Measurements from ENCODE around the gene GNAQ.

GNAQ gene

DNA sequence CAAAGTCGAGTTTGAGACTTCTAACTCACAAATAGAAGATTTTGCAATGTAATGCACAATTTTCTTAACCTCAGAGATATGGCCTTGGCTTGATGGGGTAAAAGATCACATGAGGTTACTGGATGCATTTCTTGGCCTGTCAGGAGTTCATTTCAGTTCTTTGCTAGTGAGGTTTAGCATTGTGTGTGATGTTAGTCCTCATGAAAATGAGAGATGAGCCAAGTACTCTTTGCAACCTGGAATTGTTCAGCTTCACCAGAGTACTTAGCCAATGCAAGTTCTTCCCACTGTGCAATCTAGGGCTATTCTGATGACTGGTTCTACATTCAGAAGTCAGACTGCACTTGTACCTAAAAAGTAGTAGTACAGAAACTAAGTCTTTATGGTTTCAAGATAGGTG, 24.9 kb downstream of the GNAQ start:
- no peak overlapping the region for H3K9ac ChIP-seq
- TF ChIP-seq, protein P1, sequence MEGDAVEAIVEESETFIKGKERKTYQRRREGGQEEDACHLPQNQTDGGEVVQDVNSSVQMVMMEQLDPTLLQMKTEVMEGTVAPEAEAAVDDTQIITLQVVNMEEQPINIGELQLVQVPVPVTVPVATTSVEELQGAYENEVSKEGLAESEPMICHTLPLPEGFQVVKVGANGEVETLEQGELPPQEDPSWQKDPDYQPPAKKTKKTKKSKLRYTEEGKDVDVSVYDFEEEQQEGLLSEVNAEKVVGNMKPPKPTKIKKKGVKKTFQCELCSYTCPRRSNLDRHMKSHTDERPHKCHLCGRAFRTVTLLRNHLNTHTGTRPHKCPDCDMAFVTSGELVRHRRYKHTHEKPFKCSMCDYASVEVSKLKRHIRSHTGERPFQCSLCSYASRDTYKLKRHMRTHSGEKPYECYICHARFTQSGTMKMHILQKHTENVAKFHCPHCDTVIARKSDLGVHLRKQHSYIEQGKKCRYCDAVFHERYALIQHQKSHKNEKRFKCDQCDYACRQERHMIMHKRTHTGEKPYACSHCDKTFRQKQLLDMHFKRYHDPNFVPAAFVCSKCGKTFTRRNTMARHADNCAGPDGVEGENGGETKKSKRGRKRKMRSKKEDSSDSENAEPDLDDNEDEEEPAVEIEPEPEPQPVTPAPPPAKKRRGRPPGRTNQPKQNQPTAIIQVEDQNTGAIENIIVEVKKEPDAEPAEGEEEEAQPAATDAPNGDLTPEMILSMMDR (IDR thresholded peaks at IDR 0.05), result no peak
- H3K4me3 ChIP-seq (ENCODE audit: low read depth, low read length), result no peak overlapping the region
- H3K4me2 ChIP-seq (ENCODE audit: low read length), result no peak overlapping the region
- no peaks in the 10 kb centered on the region for H3K36me3 ChIP-seq (ENCODE audit: control insufficient read depth, insufficient read depth, low read length)
- no peaks in the 10 kb centered on the region for H3K27me3 ChIP-seq (ENCODE audit: control insufficient read depth, insufficient read depth, low read length)
- H3K79me2 ChIP-seq, result peaks cover 8% of the 10 kb centered on the region
- H3K9me3 ChIP-seq (ENCODE audit: control insufficient read depth, low read length), result no peaks in the 10 kb centered on the region
- H2AFZ ChIP-seq, result no peak overlapping the region
- peaks cover 24% of the 10 kb centered on the region for H3K4me1 ChIP-seq
- no peak overlapping the region for H3K27ac ChIP-seq

DNA sequence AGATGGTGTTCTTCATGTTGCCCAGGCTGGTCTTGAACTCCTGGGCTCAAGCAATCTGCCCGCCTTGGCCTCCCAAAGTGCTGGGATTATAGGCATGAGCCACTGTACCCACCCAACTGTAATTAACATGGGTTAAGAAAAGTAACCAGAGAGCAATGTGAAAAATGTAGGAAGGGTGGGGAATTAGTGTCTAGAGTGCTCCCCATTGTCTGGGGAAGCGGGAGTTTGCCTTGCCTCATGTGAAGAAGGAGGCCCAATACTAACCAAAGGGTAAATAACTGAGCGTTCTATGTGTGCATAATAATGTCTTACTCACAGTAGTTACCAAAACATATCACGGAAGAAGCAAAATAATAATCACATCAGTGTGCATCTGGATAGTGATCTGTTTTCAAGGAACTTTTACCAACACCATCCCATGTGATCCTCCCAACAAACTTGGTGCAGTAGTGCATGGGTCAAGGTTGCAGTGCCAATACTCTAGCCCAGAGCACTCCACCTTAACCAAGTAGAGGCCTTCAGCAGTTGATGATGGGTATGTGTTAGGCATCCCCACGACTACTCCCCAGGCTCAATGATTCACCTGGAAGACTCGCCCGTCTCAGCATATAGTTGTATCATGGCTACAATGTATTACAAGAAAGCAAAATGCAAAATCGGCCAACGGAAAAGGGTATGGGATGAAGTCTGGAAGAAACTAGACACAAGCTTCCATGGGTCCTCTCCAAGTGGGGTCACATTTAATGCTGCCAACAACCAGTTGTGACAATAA, 26.2 kb downstream of the GNAQ start:
- Histone ChIP-seq H3K27me3 (ENCODE audit: control insufficient read depth, insufficient read depth, low read length) (no peaks in the 10 kb centered on the region), H3K4me1 (peaks cover 24% of the 10 kb centered on the region), H3K36me3 (ENCODE audit: control insufficient read depth, insufficient read depth, low read length) (no peaks in the 10 kb centered on the region), H3K79me2 (peaks cover 8% of the 10 kb centered on the region), H3K9ac (no peak overlapping the region), H3K4me3 (ENCODE audit: low read depth, low read length) (no peak overlapping the region), H2AFZ (no peak overlapping the region), H3K9me3 (ENCODE audit: control insufficient read depth, low read length) (no peaks in the 10 kb centered on the region), H3K4me2 (ENCODE audit: low read length) (no peak overlapping the region), H3K27ac (no peak overlapping the region)
- TF ChIP-seq, protein P1 (IDR thresholded peaks at IDR 0.05), result no peak

DNA sequence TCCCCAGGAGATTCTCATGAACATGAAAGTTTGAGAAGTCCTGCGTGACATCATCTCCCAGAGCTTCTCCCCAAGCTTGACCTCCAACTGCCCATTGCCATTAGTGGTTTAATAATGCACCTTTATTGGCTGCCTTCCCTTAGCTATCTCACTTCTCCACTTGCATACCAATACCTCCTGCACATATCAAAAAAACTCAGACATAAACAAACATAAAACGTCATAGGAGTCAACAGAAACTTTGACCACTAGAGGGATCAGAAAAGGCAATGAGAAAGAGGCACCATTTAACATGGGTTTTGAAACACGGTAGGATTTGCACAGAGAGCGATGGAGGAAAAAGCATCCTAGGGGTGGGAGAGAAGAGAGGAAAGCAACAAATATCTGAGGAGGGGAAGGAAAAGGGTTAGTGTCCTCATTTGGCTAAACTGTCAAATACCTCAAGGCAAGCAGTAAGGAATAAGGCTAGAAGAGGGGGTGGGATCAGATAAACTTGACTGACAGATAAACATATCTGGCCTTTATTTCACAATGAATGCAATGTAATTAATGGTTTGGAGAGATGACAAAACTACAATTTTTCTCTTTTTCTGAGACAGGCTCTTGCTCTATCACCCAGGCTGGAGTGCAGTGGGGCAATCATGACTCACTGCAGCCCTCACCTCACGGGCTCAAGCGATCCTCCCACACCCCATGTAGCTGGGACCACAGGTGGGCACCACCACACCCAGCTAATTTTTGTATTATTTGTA, 27.0 kb downstream of the GNAQ start:
- Histone ChIP-seq H3K27ac (no peak overlapping the region), H3K4me1 (peaks cover 17% of the 10 kb centered on the region)

DNA sequence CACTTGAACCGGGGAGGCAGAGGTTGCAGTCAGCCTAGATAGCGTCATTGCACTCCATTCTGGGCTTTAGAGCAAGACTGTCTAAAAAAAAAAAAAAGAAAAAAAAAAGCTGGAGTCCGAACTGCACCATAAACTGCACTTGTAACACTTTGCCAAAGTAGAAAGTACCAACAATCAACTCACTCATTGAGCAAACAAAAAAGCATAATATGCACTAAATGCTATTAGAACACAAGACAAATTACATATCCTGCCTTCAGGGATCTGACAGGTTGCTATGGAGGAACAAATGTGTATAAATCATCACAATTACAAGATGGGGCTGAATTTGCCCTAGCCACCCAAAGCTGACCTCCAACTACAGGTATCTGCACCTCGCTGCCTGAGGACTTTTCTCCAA, 27.9 kb downstream of the GNAQ start:
- Histone ChIP-seq H3K27ac (no peak overlapping the region), H3K9me3 (ENCODE audit: control insufficient read depth, low read length) (no peaks in the 10 kb centered on the region), H2AFZ (no peak overlapping the region), H3K4me2 (ENCODE audit: low read length) (no peak overlapping the region), H3K4me3 (ENCODE audit: low read depth, low read length) (no peak overlapping the region), H3K4me1 (peaks cover 10% of the 10 kb centered on the region), H3K27me3 (ENCODE audit: control insufficient read depth, insufficient read depth, low read length) (no peaks in the 10 kb centered on the region), H3K36me3 (ENCODE audit: control insufficient read depth, insufficient read depth, low read length) (no peaks in the 10 kb centered on the region), H3K79me2 (peaks cover 4% of the 10 kb centered on the region), H3K9ac (no peak overlapping the region)
- TF ChIP-seq, protein P1 (IDR thresholded peaks at IDR 0.05), result no peak

More for the DNA sequence above, 27.0 kb downstream of the GNAQ start:
- Histone ChIP-seq H3K36me3 (ENCODE audit: control insufficient read depth, insufficient read depth, low read length) (no peaks in the 10 kb centered on the region), H3K4me3 (ENCODE audit: low read depth, low read length) (no peak overlapping the region), H3K9ac (no peak overlapping the region), H3K9me3 (ENCODE audit: control insufficient read depth, low read length) (no peaks in the 10 kb centered on the region), H3K27me3 (ENCODE audit: control insufficient read depth, insufficient read depth, low read length) (no peaks in the 10 kb centered on the region), H3K79me2 (peaks cover 4% of the 10 kb centered on the region), H3K4me2 (ENCODE audit: low read length) (no peak overlapping the region), H2AFZ (no peak overlapping the region)
- TF ChIP-seq, protein P1 (IDR thresholded peaks at IDR 0.05), result no peak
